GM12872 (cell line): ENCODE measurements around the gene VEPH1.

Source experiments
- TF ChIP-seq, protein P1 (sequence below): IDR thresholded peaks from 3 replicates; pipeline ENCODE4 v1.5.1; 2011; ENCODE audit warnings: low read depth, mild to moderate bottlenecking, low read length, moderate library complexity; ENCODE audit not compliant: insufficient read depth

The VEPH1 gene

DNA sequence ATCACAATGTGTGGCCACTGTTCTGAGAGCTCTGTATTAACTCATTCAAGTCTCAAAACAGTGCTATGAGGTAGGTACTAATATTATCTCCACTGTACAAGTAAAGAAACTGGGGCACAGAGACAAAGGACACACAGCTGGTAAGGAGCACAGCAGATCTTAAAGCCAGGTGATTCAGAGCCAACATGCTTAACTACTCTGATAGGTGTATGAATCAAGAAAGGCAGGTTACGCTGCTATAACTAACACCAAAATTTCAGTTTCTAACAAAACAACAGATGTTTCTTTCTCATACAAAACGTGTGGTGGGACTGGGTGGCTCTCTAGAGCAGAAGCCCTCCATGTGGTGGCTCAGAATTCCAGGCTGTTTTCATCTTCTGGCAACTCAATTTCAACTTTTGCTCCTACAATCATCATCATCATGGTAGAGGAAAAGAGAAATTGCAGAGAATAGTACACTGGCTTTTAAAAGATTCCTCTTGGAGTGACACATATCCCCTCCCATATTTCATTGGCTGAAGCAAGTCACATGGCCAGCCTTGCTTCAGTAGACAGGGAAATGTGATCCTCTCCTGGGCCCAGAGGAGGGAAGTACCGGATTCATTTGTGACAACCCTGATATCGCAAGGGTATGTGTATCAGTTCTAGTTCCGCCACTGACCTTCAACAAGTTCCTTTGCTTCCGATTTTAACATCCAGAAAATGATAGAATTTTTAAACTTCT is 192.7 kb downstream of the VEPH1 start:
- TF ChIP-seq, protein P1, sequence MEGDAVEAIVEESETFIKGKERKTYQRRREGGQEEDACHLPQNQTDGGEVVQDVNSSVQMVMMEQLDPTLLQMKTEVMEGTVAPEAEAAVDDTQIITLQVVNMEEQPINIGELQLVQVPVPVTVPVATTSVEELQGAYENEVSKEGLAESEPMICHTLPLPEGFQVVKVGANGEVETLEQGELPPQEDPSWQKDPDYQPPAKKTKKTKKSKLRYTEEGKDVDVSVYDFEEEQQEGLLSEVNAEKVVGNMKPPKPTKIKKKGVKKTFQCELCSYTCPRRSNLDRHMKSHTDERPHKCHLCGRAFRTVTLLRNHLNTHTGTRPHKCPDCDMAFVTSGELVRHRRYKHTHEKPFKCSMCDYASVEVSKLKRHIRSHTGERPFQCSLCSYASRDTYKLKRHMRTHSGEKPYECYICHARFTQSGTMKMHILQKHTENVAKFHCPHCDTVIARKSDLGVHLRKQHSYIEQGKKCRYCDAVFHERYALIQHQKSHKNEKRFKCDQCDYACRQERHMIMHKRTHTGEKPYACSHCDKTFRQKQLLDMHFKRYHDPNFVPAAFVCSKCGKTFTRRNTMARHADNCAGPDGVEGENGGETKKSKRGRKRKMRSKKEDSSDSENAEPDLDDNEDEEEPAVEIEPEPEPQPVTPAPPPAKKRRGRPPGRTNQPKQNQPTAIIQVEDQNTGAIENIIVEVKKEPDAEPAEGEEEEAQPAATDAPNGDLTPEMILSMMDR, result no peak

DNA sequence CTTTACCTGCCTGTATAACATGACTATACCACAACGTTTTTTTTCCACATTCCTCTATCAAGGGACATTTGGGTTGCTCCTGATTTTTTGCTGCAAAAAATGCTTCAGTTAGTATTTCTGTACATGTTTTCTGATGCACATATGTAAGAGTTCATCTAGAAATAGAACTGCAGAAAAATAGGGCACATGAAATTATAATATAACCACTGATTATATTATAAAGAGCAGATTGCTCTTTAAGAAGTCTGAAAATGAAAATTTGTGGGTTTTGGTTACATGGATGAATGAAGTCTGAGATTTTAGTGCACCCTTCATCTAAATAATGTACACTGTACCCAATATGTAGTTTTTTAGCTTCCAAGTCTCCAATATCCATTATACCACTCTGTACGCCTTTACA is 196.7 kb downstream of the VEPH1 start:
- TF ChIP-seq, protein P1, result no peak

DNA sequence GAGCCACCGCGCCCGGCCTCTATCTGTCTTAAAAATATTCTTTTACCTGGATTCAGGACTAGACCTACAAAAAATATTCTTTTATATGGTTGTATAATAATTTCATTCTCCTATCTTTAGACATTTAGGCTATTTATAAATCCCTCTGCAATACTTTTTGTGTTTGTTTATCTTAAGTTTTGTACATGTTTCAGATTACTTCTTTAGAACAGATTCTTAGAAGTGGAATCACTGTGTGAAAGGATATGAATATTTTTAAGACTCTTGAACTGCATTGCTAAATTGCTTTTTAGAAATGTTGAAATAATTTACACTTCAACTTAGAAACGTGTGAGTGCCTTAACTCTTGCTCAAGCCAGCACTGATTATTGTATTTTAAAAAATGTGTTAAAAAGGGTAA is 197.8 kb downstream of the VEPH1 start:
- TF ChIP-seq, protein P1, result no peak

DNA sequence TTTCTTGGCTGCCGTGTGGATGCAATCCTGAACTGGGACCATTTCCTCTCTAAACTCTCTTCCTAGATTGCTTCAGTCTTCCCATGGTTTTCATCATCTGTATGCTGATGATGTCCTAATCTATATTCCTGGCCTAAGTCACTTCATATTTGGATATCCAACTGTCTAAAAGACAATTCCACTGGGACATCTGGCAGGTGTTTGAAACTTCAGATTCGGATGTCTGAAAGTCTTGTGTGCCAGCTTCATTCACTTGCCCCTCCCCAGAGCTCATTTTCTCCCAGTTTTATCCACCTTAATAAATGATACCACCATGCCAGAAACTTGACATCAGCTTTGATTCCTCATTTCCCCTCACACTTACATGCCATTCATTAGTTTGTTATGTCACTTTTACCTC is 201.5 kb downstream of the VEPH1 start:
- TF ChIP-seq, protein P1, result no peak

DNA sequence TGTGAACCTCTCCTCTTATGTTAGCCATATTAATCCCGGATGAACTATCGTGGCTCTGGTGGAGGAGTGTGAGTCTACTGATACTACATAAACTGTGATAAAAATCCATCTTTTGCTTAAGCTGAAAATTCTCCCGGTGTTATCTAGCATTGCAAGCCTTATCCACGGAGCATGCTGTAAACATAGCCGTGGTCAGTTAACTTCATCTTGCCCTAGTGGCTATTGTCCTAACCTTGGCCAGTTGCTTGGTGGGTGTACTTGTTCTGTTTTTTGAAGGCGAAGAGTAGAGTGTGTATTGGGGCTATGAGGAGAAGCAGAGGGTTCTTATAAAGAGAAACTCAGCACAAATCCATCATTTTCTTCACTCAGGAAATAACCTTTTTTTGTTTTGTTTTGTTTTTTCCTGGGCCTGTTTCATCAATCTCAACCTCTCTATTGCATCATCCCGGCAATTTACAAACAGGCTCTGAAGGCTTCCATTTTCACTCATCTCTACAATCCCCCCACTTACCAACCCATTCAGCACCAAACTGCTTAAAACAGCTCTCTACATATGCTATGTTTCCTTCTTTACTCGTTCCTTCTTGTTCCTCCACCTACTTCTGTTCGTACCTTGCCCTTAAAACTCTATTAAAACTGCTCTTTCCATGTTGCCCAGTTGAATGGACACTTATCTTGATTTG is 202.1 kb downstream of the VEPH1 start:
- TF ChIP-seq, protein P1, result no peak

DNA sequence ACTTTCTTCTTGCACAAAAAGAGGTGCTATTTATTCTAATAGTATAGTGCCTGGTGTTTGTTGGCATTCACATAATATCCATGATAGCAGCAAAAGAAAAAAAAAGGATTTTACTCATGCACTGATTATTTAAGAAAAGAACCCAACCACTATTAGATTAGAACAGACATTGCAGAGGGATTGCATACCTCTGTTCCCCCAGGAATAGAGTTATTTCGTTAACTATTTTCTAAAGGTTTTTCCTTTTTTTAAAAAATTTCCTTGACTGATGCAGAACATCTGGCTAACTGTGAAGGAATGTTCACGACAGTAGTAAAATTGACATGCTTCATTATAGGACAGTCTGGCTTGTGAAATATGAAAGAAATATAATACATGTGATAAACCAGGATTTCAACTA is 203.1 kb downstream of the VEPH1 start:
- TF ChIP-seq, protein P1, result no peak

DNA sequence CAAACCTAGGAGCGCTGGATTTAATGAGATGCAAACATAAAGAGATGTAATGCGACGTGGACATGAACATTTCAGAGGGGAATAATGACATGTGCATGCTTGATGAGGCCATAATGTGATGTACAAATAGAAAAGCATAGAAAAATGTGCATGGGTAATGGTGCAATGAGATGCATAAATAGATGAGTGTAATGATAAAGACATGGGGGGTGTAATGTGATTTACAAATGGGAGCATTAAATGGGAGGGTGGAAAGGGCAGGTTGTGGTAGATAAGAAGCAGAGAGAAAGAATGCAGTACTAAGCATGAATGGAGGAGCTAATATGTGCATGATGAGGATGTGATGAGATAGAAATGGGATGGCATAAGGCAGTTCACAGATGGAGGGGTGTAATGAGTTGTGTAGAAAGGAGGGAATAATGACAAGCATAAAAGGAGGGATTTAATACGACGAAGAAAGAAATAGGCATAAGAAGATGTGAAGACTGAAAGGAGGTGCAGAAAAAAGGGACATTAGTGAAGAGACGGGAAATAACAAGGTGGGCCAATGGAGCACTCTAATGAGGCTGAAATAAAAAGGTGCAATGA is 205.8 kb downstream of the VEPH1 start:
- TF ChIP-seq, protein P1, result no peak
